Measurements from ENCODE around the gene SLC9A9.

The SLC9A9 gene

GRCh38 chr3:143482106-143483088 is 365.9 kb downstream of the SLC9A9 start:
- DNase-seq (ENCODE audit: low read depth): peak; percentile 77
- H3K4me3 ChIP-seq (ENCODE audit: control insufficient read depth, low read depth, low read length): no peak overlapping the region
- TF ChIP-seq, protein P1, sequence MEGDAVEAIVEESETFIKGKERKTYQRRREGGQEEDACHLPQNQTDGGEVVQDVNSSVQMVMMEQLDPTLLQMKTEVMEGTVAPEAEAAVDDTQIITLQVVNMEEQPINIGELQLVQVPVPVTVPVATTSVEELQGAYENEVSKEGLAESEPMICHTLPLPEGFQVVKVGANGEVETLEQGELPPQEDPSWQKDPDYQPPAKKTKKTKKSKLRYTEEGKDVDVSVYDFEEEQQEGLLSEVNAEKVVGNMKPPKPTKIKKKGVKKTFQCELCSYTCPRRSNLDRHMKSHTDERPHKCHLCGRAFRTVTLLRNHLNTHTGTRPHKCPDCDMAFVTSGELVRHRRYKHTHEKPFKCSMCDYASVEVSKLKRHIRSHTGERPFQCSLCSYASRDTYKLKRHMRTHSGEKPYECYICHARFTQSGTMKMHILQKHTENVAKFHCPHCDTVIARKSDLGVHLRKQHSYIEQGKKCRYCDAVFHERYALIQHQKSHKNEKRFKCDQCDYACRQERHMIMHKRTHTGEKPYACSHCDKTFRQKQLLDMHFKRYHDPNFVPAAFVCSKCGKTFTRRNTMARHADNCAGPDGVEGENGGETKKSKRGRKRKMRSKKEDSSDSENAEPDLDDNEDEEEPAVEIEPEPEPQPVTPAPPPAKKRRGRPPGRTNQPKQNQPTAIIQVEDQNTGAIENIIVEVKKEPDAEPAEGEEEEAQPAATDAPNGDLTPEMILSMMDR (conservative IDR thresholded peaks at IDR 0.05; ENCODE audit: control insufficient read depth, insufficient read depth, low read depth, low read length): no peak

DNA sequence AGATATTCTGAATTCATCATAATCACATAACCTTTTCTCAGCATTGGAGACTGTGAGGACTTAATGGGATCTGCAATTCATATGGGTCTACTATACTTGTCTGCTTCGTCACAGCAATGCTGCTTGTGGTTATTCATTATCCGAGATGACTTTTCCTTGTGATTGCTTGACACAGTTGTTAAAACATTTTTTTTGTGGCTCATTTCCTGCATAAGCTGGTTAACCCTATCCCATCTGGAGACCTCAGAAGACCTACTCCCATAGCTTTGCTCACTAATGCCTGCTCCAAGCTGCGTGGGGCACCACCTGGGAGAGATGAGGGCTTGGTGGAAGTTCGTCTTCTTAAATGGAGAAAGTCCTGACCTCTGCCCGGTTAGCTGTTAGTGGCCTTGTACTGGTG is 367.9 kb downstream of the SLC9A9 start:
- TF ChIP-seq, protein P1 (conservative IDR thresholded peaks at IDR 0.05; ENCODE audit: control insufficient read depth, insufficient read depth, low read depth, low read length): no peak
- no peak overlapping the region for H3K4me3 ChIP-seq (ENCODE audit: control insufficient read depth, low read depth, low read length)
- DNase-seq (ENCODE audit: low read depth): peak; percentile 84

- DNase-seq (ENCODE audit: low read depth): no peak
- TF ChIP-seq, protein P1 (conservative IDR thresholded peaks at IDR 0.05; ENCODE audit: control insufficient read depth, insufficient read depth, low read depth, low read length): no peak
- no peak overlapping the region for H3K4me3 ChIP-seq (ENCODE audit: control insufficient read depth, low read depth, low read length)
These were observed 368.5 kb downstream of the SLC9A9 start for GRCh38 chr3:143479727-143480126.

GRCh38 chr3:143478115-143478693 is 370.1 kb downstream of the SLC9A9 start:
- H3K4me3 ChIP-seq (ENCODE audit: control insufficient read depth, low read depth, low read length): no peak overlapping the region
- DNase-seq (ENCODE audit: low read depth): no peak
- TF ChIP-seq, protein P1 (conservative IDR thresholded peaks at IDR 0.05; ENCODE audit: control insufficient read depth, insufficient read depth, low read depth, low read length): no peak

DNA sequence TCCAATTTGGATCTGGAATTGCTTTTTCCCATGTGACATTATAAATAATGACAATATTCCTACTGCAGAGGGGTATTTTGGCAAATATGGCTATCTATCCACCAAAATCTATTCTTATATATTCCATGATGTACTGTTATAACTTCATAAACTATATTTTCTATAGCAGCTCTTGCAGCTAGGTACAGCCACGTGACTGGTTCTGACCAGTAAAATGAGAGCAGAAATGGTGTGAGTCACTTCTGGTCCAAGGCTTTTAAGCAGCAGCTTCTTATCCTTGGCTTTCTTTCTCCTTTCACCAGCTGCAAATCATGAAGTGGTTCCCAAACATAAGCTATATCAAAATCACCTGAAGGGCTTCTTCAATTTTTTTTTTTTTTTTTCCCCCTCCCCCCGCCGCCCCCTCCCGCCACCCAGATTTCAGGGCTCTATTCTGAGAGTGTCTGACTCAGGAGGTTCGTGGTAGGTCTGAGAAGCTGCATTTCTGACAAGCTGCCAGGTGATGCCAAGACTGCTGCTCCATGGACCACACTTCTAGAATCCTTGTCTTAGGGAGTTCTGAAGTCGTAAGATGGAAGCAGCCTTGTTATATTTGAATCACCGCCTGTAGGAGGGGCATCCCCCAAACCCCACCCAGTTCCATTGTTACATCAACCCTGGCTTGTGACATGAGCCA is 371.2 kb downstream of the SLC9A9 start:
- DNase-seq (ENCODE audit: low read depth): peak; percentile 26
- no peak overlapping the region for H3K4me3 ChIP-seq (ENCODE audit: control insufficient read depth, low read depth, low read length)
- TF ChIP-seq, protein P1 (conservative IDR thresholded peaks at IDR 0.05; ENCODE audit: control insufficient read depth, insufficient read depth, low read depth, low read length): no peak

GRCh38 chr3:143475981-143476380 is 372.3 kb downstream of the SLC9A9 start:
- no peak overlapping the region for H3K4me3 ChIP-seq (ENCODE audit: control insufficient read depth, low read depth, low read length)
- no peak for DNase-seq (ENCODE audit: low read depth)
- TF ChIP-seq, protein P1 (conservative IDR thresholded peaks at IDR 0.05; ENCODE audit: control insufficient read depth, insufficient read depth, low read depth, low read length): no peak
